BJ (cell line): ENCODE data around the gene TMTC1. TPM values are rescaled to one million over a fixed set of nuclear protein-coding genes. Genes with fewer than 3 reads are reported as not detected.

Experiments
- CTCF ChIA-PET: fragments of 350-600 bp; formaldehyde crosslinking; extraction: SDS; loops from one replicate; lab custom pipeline; 2021; ENCODE audit warnings: antibody characterized with exemption, inconsistent platforms; lab: Yijun Ruan, JAX
- POLR2A ChIA-PET: fragments of 300-600 bp; sonication (Branson Sonifier 250); formaldehyde crosslinking; extraction: SDS; loops from one replicate; lab custom pipeline; 2021; ENCODE audit warnings: antibody characterized with exemption; lab: Charles Lee
- DNase-seq: peaks from one replicate; pipeline ENCODE4 v3.0.0-alpha.2; 2011; ENCODE audit warnings: low read depth
- H3K27me3 ChIP-seq: 2 replicates; pipeline ENCODE4 v1.6.0; 2011; ENCODE audit warnings: low read length; ENCODE audit not compliant: control insufficient read depth, insufficient read depth
- H3K36me3 ChIP-seq: 2 replicates; pipeline ENCODE4 v1.5.1; 2011; ENCODE audit warnings: low read length; ENCODE audit not compliant: control insufficient read depth, insufficient read depth
- H3K4me3 ChIP-seq: 2 replicates; pipeline ENCODE4 v1.5.1; 2011; ENCODE audit warnings: low read depth, mild to moderate bottlenecking, control low read depth, low read length
- polyA plus RNA-seq: library from polyadenylated mRNA; depleted of rRNA; stranded (reverse); fragments of >200 nt; gene quantifications from 2 replicates; pipeline ENCODE4 v1.2.3, GENCODE V29; 2011
- TF ChIP-seq, protein P1 (sequence below): IDR thresholded peaks from 2 replicates; pipeline ENCODE4 v1.5.1; 2011; ENCODE audit warnings: low read depth, mild to moderate bottlenecking, control low read depth, inconsistent platforms, low read length, moderate library complexity; ENCODE audit not compliant: insufficient read depth

Gene TMTC1
- polyA plus RNA-seq, 1 experiment: 21.8 TPM

GRCh38 chr12:29735604-29736003, 48.1 kb downstream of the TMTC1 start:
- ChIA-PET CTCF (interaction anchor here (0.6 kb wide), 1 partner anchor 31 kb away, joined by 4 read pairs; no protein-coding TSS in a partner anchor), POLR2A (no interaction called here)
- H3K36me3 ChIP-seq: no peaks in the 10 kb centered on the region
- H3K4me3 ChIP-seq: no peak overlapping the region
- DNase-seq: no peak
- TF ChIP-seq, protein P1, sequence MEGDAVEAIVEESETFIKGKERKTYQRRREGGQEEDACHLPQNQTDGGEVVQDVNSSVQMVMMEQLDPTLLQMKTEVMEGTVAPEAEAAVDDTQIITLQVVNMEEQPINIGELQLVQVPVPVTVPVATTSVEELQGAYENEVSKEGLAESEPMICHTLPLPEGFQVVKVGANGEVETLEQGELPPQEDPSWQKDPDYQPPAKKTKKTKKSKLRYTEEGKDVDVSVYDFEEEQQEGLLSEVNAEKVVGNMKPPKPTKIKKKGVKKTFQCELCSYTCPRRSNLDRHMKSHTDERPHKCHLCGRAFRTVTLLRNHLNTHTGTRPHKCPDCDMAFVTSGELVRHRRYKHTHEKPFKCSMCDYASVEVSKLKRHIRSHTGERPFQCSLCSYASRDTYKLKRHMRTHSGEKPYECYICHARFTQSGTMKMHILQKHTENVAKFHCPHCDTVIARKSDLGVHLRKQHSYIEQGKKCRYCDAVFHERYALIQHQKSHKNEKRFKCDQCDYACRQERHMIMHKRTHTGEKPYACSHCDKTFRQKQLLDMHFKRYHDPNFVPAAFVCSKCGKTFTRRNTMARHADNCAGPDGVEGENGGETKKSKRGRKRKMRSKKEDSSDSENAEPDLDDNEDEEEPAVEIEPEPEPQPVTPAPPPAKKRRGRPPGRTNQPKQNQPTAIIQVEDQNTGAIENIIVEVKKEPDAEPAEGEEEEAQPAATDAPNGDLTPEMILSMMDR: no peak
- H3K27me3 ChIP-seq: no peaks in the 10 kb centered on the region

DNA sequence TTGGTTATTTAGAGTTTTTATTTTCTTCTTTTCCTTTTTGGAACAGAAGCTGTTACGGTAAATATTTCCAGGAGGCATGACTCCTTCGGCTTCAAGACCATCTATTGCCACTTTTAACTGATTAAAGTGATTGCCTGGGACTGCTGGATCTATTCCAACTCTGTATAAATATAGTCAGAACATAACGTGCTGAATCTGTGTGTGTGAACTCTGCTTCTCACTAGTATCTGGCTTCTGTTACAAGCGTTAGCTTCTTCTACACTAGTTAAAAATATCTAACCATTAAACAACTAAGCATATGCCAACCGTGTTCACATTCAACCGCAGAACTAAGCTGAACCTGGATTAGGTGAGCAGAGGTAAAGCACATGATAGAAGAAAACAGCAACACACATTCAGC, 49.0 kb downstream of the TMTC1 start:
- CTCF ChIA-PET: no interaction called here
- DNase-seq: no peak
- POLR2A ChIA-PET: no interaction called here

DNA sequence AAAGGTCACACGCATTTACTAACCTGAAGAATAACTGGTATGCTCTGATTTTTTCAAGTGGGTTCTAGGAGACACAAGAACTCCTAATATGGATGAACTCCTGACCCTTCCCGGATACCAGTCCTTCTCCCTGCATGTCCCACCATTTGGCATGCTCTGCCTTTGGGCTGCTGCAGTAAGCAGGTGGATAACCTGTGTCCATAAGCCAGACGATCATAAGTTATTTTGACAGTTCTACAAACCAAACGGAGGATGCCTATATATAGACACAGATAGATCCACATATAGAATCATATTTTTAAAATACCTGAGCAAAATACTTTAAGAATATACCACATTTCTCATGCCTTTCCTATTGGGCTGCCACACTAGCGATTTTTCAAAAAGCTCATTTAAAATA, 49.4 kb downstream of the TMTC1 start:
- POLR2A ChIA-PET: no interaction called here
- CTCF ChIA-PET: no interaction called here
- TF ChIP-seq, protein P1: no peak
- H3K36me3 ChIP-seq: no peaks in the 10 kb centered on the region; the same call in 1 of the 2 replicates
- H3K4me3 ChIP-seq: no peak overlapping the region
- DNase-seq: no peak
- H3K27me3 ChIP-seq: no peaks in the 10 kb centered on the region

More for the DNA sequence above, 49.0 kb downstream of the TMTC1 start:
- Histone ChIP-seq H3K27me3 (no peaks in the 10 kb centered on the region), H3K36me3 (no peaks in the 10 kb centered on the region; the same call in 1 of the 2 replicates), H3K4me3 (no peak overlapping the region)
- TF ChIP-seq, protein P1: no peak

DNA sequence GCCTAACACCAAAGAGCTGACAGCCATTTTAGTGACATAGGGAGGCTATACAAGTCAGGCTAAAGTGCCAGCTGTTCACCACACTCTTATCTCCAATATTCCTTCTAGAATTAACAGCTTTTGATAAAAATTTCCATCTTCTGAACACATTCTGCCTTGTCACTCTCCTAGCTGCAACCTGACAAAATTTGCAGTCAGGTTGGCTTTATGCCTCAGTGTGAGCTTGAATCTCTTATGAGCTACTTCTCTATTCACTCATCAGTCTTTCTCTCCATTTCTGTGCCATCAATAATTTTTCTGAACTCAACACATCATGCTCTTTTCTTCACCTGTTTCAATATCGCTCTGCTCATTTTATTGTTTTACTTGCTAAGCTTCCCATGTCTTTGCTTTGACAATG, 50.2 kb downstream of the TMTC1 start:
- Histone ChIP-seq H3K27me3 (no peaks in the 10 kb centered on the region), H3K36me3 (no peaks in the 10 kb centered on the region; the same call in 1 of the 2 replicates), H3K4me3 (no peak overlapping the region)
- POLR2A ChIA-PET: no interaction called here
- TF ChIP-seq, protein P1: no peak
- CTCF ChIA-PET: no interaction called here
- DNase-seq: no peak

DNA sequence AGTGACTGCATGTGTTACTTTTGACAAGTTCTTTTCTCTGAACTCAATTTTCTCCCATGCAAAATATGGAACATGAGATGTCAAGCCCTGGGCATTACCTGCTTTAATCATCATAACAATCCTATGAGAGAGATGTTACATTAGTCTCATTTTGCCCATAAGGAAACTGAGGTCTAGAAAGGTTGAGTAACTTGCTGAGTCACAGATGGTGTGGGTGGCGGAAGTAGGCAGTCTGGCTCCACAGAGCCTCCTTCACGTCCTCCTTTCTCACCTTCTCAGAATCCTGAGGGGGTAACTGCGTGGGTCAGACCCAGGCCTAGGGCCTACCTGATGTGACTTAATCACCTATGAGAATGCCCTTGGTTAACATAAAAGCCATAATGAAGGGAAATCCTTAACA, 50.7 kb downstream of the TMTC1 start:
- TF ChIP-seq, protein P1: no peak
- Histone ChIP-seq H3K4me3 (no peak overlapping the region), H3K36me3 (no peaks in the 10 kb centered on the region; the same call in 1 of the 2 replicates), H3K27me3 (no peaks in the 10 kb centered on the region)
- CTCF ChIA-PET: no interaction called here
- DNase-seq: no peak
- POLR2A ChIA-PET: no interaction called here
